ENCODE data around the gene PCAT6.
"Not testable (repeated sequence)": the region's sequence is repeated elsewhere in the genome, so short reads cannot be mapped to it uniquely, and the experiment has no call there.

The PCAT6 gene

DNA sequence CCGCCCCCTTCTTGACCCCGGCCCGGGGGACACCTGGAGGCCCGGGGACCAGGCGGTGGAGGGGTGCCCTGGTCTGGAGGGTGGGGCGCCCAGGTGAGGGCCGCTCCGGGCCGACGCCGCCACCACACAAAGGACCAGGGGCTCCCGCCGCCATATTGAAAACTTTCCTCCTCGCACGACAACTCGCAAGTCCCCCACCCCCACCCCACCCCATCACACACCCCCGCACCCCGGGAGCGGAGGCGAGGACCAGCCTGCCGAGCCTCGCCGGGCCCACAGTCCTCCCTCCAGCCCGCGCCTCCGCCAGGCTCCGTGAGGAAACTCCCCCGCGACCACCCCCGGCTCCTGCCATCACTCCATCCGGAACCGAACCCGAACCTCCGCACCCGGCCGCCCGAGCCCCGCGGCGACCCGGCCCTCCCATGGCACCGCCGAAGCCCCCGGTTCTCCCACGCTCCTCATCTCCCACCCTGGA, 3.3 kb upstream of the PCAT6 start:
- DNase-seq (ENCODE audit: low read depth in 2 of 2), result peak in 1 of 2 donors; percentile 29

DNA sequence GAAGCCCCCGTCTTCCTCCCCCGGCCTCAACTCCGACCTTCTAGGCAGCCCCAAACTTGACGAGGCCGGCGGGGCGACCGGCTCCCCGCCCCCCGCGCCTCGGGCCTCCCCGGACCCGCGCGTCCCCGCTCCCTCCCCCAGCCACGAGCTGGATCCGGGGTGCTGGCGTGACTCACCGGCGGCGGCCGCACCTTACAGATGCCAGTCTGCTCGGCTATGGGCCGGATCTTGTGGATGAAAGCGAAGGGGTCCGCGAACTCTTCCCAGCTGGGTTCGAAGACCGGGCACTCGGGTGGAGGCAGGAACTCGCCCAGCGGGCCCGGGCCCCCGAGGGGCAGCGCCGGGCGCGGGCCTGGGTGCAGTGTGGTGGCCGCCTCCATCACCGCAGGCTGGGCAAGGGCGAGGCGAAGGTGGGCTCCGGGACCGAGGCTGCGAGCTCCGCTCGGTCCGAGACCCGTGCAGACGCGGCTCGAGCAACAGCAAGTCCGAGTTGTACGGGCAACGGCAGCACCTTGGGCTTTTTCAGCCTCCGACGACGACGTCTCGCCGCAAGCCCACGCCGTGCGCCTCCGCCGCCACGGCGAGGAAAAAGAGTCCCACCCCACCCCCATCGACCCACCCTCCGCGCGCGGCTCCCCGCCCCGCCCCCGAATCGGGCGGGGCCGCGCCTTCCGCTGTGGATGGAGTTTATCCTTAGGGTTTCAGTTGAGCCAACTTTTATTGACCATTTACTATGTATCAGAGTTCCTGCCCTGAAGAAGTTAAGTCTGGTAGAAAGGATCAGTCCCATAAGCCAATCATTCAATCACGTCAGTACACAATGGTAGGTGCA, 2.6 kb upstream of the PCAT6 start, which contains the start of gene KDM5B:
Gene KDM5B, minus strand, starts transcription at position 496 of the 832 bp plus-strand sequence. Its CDS starts 116 bp downstream, at position 380.
- DNase-seq (ENCODE audit: low read depth in 2 of 2), result peak in 1 of 2 donors; percentile 44

DNA sequence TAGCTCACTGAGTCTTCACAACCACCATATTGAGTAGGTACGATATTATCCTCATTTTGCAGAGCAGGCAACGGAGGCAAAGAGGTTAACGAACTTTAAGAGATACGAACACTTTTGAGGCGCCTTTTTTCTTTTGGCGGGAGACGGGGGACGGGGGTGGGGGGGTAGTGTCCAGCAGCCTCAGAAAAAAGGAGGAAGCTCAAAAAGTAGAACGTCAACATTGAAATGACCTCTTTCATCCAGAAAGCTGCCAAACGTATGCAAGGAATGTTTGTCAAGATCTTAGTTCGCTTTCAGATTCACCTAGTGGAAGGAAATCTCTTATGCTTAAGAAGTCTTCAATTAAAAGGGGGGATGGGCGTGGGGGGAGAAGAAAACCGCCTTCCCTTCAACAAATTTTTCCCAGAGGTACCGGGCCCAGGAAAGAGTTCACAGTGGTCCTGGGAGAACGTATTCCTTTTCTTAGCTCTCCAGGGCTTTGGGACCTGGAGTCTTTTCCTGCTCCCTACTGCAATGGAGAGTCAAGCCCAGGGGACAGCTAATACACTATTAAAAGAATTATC, 1.1 kb upstream of the PCAT6 start:
- DNase-seq (ENCODE audit: low read depth in 2 of 2), result no peak

- DNase-seq (ENCODE audit: low read depth in 2 of 2), result no peak
Measured at GRCh38 chr1:202810193-202810614, 550 bp upstream of the PCAT6 start.

GRCh38 chr1:202811296-202812175, 782 bp downstream of the PCAT6 start:
- no peak for DNase-seq (ENCODE audit: low read depth in 2 of 2)

DNA sequence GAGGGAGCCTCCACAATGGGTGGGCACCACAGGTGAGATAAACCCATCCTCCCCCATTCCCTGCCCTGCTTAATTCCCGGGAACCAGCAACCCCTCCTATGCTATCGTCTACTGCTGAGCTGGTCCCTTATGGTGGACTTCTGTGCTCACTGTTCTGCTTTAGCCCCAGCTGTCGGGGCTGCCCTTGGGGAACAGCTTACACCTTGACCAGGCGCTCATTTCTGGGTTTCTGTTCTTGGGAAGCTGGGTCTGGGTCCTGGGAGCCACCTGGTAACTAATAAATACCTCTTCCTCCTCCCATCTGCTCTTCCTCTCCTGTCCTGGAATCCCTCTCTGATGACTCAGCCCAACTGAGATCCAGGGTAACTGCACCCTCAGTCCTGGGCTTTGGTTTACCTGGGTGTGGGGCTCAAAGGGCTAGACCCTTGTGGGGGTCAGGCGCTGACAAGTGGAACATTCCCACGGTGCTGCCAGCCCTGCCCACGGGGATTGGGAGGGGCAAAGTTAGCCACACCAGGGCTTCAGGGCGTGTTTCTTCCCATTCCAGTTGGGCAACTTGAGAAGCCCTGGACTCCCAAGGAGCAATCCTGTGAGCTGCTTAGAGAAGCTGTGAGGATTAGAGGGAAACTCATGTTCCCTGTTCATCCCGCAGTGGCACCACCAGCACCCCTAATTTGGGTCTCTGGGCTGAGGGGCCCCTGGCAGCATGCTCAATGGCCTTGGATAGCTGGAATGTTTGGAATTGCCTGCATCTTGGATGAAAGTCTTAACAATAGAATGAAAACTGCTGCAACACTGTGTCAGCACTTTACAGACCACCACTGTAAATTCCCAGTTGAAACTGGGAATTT, 1.6 kb downstream of the PCAT6 start:
- DNase-seq (ENCODE audit: low read depth in 2 of 2), result no peak

DNA sequence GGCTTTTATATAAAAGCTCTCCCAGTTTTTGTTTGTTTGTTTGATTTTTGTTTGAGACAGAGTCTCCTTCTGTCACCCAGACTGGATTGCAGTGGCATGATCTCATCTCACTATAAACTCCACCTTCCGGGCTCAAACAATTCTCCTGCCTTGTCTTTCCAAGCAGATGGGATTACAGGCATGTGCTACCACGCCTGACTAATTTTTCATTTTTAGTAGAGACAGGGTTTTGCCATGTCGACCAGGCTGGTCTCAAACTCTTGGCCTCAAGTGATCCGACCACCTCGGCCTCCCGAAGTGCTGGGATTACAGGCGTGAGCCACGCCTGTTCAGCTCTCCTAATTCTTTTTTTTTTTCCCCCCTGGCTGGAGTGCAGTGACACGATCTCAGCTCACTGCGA, 4.4 kb downstream of the PCAT6 start:
- no peak for DNase-seq (ENCODE audit: low read depth in 2 of 2)

DNA sequence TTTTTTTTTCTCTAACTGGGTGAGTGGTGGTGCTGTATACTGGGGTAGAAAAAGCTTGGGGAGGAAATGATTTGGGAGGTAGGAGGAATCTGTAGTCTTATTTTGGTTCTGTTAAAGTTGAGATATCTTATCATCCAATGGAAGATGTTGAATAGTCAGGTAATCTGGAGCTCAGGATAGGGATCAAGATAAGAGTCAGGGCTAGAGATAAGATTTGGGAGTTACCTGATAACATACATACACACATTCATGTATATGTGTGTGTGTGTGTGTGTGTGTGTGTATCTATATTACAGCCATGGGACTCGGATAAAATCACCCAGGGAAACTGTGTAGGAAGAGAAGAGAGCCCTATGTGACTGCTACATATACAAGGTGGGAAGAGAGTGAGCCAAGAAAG, 8.1 kb downstream of the PCAT6 start:
- DNase-seq (ENCODE audit: low read depth in 2 of 2), result no peak

- no peak for DNase-seq (ENCODE audit: low read depth in 2 of 2)
Measured at GRCh38 chr1:202821467-202821866, 10.7 kb downstream of the PCAT6 start.

GRCh38 chr1:202825748-202826147, 15.0 kb downstream of the PCAT6 start:
- no peak for DNase-seq (ENCODE audit: low read depth in 2 of 2)

- not testable (repeated sequence) for DNase-seq (ENCODE audit: low read depth in 2 of 2)
Measured at GRCh38 chr1:202829223-202829622, 18.5 kb downstream of the PCAT6 start.

- DNase-seq (ENCODE audit: low read depth in 2 of 2), result no peak
Measured at GRCh38 chr1:202831906-202832305, 21.2 kb downstream of the PCAT6 start.

GRCh38 chr1:202834771-202835547, 24.2 kb downstream of the PCAT6 start:
- no peak for DNase-seq (ENCODE audit: low read depth in 2 of 2)

- no peak for DNase-seq (ENCODE audit: low read depth in 2 of 2)
Measured at GRCh38 chr1:202835548-202836072, 24.9 kb downstream of the PCAT6 start.

DNA sequence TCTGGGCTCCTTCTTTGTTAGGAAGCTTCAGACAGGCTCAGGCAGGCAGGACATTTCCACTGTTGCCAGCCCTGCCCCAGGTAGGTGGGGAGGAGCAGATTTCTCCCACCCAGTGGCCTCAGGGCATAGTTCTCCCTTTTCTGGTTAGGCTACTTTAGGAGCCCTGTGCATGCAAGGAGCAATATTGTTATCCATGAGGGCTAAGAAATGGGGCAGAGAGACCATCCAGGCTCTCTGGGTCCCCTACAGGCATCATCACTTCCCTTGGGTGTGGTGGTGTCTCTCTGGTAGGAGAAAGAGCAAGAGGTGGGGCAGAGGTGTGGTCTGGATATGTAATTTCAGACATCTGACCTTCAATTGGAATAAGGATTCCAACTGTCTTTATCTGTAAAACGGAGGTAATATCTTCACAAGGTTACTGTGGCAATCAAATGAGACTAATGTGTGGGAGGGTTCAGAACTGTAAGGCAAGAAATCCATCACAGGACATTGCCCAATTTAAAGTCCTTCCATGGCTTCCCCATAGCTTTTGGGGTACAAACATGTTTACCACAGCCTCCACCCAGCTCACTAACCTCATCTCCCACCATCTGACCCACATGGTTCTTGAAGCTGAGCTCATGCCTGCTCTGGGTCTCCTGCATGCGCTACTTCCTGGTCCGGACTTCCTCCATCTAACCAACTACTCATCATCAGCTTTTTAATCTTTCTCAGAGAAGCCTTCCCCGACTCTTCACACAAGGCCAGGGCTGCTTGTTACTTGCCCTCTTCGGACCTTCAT, 26.1 kb downstream of the PCAT6 start:
- DNase-seq (ENCODE audit: low read depth in 2 of 2), result no peak

- no peak for DNase-seq (ENCODE audit: low read depth in 2 of 2)
Measured at GRCh38 chr1:202837746-202838262, 27.1 kb downstream of the PCAT6 start.

- DNase-seq (ENCODE audit: low read depth in 2 of 2), result no peak
Measured at GRCh38 chr1:202843081-202843480, 32.3 kb downstream of the PCAT6 start.

DNA sequence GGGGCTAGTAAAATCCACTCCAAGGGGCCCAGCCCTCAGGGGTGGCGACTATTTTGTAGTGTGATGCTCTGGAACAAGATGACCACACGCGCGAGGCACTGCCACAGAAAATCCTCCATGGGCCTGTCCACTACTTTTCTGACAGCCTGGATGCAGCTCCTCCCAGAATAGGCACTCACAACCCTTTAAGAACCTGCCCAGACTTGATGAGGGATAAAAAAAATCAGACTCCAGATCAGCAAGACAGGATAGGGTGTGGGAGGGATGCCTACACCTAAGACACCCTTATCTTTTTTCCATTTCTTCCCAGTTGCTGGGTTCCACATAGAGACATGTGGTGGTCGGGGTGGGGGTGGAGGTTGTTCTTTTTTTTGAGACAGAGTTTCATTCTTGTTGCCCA, 33.5 kb downstream of the PCAT6 start:
- no peak for DNase-seq (ENCODE audit: low read depth in 2 of 2)

- no peak for DNase-seq (ENCODE audit: low read depth in 2 of 2)
Measured at GRCh38 chr1:202844935-202845334, 34.2 kb downstream of the PCAT6 start.
